HG03039 (cell line): ENCODE measurements around the gene SLC25A45.
"Not testable (repeated sequence)": the region's sequence is repeated elsewhere in the genome, so short reads cannot be mapped to it uniquely, and the experiment has no call there.

Source experiments
- ATAC-seq: cut with Tn5 transposase; IDR thresholded peaks from one replicate; pipeline ENCODE4 v1.9.1; 2021; ENCODE audit warnings: mild to moderate bottlenecking, moderate library complexity; ENCODE audit not compliant: unreplicated experiment

Gene SLC25A45

GRCh38 chr11:65363770-65364169 lies 18.7 kb downstream of the SLC25A45 start:
- ATAC-seq = no peak

DNA sequence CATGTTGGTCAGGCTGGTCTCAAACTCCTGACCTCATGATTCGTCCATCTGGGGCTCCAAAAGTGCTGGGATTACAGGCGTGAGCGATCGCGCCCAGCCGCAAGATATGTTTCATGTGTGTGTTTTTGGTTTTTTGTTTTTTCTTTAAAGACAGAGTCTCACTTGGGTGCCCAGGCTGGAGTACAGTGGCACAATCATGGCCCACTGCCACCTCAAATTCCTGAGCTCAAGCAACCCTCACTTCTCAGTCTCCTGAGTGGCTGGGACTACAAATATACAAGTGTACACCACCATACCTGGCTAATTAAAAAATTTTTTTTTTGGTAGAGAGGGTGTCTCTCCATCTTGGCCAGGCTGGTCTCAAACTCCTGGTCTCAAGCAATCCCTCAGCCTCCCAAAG lies 19.5 kb downstream of the SLC25A45 start:
- ATAC-seq = no peak

- ATAC-seq = no peak
These were observed 20.0 kb downstream of the SLC25A45 start for GRCh38 chr11:65362320-65362931.

DNA sequence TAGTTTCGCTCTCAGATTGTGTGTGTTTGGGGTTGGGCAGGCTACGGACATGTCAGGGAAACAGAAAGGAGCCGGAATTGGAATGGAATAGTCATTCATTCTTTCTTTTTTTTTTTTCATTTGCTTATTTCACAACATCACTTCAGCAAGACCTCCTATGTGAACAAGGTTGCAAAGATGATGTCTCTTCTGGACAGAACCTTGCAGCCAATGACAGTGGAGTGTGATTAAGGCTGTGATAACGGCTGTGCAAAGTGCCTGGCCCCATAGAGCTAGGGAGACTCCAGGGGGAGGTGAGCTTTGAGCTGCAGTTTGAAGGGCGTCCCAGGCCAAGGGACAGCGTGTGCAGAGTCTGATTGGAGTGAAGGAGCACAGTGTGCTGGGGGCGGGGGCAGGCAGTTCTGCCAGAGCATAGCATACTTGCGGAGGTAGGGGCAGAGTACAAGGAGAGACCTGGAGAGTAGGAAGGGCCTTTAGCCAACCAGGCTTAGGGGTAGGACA lies 24.5 kb downstream of the SLC25A45 start:
- no peak for ATAC-seq

DNA sequence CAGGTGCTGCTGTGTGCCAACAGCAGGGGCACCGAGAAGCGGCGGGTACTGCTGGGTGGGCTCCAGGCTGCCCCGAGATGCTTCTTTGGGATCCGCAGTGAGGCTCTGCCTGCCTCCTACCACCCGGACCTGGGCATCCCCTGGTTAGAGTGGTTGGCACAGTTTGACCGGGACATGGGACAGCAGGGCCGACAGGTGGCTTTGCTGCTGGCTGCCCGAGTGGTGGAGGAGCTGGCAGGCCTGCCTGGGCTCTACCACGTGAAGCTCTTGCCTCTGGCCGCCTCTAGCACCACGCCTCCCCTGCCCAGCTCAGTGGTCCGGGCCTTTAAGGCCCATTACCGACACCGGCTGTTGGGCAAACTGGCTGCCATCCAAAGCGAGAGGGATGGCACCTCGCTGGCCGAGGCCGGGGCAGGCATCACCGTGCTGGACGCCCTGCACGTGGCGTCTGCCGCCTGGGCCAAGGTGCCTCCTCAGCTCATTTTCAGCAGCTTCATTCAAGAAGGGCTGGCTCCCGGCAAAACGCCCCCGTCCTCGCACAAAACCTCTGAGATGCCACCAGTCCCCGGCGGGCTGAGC lies 26.0 kb downstream of the SLC25A45 start:
- ATAC-seq = no peak

GRCh38 chr11:65355776-65356393 lies 26.6 kb downstream of the SLC25A45 start:
- no peak for ATAC-seq

DNA sequence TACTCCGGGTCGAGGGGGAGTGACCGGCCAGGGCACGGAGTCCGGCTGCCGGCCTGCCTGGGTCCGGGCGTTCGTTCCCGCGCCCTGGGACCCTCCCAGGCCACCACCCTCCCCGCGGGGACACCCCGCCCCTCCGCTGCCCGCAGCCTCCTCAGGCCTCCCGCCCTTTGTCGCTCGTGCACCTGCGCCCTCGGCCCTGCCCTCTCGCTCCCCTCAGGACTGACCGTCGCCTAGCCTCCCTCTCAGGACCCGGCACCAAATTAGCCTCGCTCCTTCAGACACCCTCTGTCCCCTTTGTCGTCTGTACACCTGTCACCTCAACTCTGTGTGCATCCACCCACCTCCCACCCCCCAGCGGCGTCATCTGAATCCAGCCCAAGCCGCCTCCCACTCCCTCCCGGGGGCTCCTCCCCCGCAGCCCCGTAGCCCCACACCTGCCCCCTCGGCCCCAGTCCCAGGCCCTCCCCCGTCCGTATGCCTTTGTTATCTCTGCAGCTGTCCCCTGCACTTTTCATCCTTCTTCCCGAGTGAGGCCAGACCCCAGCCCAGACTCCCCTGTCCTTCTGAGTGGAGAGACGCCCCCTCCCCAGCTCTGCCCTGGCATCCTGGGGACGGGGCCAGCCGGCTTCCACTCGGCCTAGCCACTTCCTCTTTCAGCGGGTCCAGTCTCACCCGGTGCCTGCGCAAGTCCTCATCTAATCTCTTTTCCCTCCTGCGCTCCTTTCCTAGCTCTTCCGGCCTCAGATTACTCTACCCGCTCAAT lies 27.3 kb downstream of the SLC25A45 start:
- ATAC-seq = peak; percentile 20

DNA sequence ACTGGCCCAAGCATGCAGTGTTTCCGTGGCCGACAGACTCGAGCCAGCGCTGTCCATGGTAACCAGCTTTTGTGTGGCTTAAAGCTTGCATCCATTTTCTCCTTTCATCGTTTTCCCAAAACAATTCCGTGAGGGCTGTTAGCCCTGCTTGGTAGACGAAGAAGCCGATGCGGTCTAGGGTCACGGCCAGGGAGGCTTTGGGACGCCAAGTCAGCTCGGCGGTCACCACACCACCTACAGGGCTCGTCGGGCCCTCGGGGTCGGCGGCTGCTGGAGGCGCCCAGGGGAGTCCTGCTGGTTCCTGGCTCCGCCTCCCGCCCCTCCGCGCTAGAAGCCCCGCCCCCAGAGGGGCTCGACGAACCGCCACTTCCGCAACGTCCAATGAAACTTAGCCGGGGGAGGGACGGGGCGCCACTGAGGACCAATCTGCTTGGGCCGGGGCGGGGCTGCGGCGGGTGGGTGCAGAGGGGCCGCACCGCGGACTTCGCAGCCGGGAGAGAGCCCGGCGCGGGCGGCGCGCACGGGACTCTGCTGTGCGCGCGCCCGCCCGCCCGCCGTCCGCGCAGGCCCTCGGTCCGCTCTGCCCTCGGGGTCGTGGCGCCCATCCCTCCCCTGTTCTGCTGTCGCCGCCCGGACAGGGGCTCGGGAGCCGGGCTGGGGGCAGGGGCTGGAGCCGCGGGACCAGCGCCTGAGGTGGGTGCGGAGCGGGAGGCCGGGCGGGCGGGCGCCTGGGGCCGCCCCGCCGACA lies 28.0 kb downstream of the SLC25A45 start, which contains the start of gene TIGD3:
TSS of gene TIGD3 (plus strand) at position 487 of the 748 bp plus-strand sequence. CDS start 1,058 bp downstream, outside the sequence.
- peak; percentile 85 for ATAC-seq

DNA sequence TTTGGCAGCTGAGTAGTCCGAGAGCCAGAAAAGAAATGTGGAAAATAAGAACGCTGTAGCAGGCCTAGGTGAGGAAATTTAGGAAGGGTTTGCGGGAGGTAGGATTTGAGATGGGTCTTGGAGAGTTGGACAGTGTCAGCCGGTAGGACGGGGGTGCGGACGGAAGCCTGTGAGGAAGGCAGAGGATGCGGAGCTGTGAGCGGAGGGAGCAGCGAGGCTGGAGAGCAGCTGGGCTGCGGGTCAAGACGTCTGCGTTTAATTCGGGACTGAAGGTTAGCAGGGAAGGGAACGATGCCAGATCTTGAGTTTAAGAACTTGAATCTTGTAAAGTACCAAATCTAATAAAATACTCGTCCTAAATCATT lies 28.6 kb downstream of the SLC25A45 start:
- no peak for ATAC-seq

- ATAC-seq = no peak
These were observed 29.1 kb downstream of the SLC25A45 start for GRCh38 chr11:65353376-65353775.

DNA sequence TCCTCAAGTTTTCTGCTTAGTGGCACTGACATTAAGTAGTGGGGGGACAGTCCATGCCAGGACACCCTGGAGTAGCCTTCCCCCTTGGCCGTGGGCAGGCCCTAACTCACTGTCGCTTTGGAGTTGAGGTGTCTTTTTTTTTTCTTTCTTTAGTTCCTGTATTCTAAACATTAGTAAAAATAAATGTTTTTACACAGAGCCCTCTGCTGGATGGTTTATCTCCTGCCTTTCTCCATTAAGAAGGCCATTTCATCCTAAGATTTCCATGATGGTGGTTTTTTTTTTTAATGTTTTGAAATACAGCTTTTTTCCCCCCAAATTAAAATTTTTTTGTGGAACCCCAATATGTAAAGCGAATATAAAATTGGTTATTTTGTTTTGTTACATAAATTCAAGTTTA lies 29.7 kb downstream of the SLC25A45 start:
- ATAC-seq = no peak

- no peak for ATAC-seq
These were observed 30.9 kb downstream of the SLC25A45 start for GRCh38 chr11:65351511-65351910.

DNA sequence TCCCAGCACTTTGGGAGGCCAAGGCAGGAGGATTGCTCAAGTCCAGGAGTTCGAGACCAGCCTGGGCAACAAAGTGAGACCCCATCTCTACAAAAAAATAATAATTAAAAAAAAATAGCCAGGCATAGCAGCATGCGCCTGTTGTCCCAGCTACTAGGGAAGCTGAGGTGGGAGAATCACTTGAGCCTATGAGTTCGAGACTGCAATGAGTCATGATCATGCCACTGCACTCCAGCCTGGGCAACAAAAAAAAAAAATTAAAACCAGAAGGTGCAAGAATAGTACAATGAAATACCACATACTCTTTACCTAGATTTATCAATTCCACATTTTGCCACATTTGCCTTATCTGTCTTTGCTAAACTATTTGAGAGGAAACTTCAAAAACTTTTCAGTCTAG lies 40.6 kb downstream of the SLC25A45 start:
- no peak for ATAC-seq

- ATAC-seq = no peak
These were observed 42.2 kb downstream of the SLC25A45 start for GRCh38 chr11:65340226-65340625.

- no peak for ATAC-seq
These were observed 43.8 kb downstream of the SLC25A45 start for GRCh38 chr11:65338676-65339075.

DNA sequence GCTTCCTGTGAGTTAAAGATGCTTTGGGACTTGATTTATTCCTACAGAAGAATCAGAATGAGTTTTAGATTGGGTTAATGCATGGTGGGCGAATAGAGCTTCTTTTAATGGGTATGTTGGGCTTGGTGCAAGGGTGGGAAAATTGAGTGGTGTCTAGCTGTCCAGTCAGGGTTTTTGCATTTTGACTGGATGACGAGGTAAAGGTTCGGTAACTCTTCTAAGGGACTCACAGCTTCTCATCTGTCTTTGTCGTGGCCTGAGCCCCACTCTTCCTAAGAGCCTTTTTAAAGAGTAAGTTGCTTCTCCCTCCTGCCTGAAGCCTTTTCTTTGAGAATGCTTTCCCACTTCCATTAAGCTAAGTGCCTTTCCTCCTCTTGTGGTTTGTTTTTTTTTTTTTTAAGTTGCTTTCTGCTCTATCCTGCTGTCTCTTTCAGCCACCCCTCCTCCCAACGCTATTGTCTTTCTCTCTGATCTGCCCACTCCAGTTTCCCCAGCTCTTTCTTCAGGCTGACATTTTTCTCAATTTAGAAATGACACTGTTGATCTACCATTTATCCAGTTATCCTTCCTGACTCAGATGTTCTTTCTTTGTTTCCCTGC lies 47.6 kb downstream of the SLC25A45 start:
- no peak for ATAC-seq

- not testable (repeated sequence) for ATAC-seq
These were observed 49.9 kb downstream of the SLC25A45 start for GRCh38 chr11:65332591-65332990.

- ATAC-seq = no peak
These were observed 51.9 kb downstream of the SLC25A45 start for GRCh38 chr11:65330544-65330943.

DNA sequence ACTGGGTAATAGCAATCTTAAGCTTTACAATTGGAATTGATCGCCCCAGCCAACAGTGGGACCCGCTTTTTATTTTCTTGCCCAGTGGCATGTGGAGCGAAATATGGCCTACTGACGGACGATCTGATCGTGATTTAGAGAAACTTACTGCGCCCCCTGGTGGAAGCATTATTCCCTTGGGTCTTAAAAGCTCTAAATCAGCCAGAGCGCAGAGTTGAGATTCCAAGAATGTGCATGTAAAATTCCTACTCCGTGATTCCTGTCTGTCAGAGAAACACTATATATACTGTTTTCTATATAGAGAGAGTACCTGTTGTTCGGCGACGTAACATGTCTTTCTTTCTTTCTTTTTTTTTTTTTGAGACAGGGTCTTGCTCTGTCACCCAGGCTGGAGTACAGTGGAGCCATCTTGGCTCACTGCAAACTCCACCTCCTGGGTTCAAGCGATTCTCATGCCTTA lies 52.5 kb downstream of the SLC25A45 start:
- no peak for ATAC-seq

DNA sequence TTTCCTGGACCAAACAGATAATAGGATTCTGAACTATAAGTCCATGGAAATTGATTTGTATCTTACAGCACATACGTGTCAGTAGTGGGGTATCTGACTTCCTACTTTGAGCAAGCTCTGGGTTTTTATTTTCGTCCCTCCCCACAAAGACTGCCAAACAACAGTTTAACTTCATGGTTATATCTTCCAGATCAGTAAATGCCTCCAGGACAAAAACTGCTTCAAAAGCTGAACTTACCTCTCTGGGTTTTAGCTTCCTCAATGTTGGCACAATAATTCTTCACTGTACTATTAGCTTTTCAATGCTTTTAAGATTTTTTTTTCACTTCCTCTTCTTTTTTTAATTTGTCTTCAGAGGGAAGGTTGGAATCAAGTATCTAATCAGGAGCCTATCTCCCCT lies 53.0 kb downstream of the SLC25A45 start:
- ATAC-seq = no peak
